Left ventricle myocardium inferior (tissue), 1 donor: ENCODE data around the gene MYH15. TPM values are rescaled to one million over a fixed set of nuclear protein-coding genes. Genes with fewer than 3 reads are reported as not detected.

Experiments
- DNase-seq: peaks from one replicate; pipeline ENCODE4 v3.0.0-alpha.2; 2020
- H3K27ac ChIP-seq: fragments of 200-600 bp; replicated peaks from 2 replicates; pipeline ENCODE4 v1.8.0; 2021
- H3K27me3 ChIP-seq: fragments of 200-600 bp; 2 replicates; pipeline ENCODE4 v1.8.0; 2021; ENCODE audit warnings: low read depth
- H3K36me3 ChIP-seq: fragments of 200-600 bp; 2 replicates; pipeline ENCODE4 v1.8.0; 2021
- H3K4me1 ChIP-seq: fragments of 200-600 bp; 2 replicates; pipeline ENCODE4 v1.8.0; 2021
- H3K4me3 ChIP-seq: fragments of 200-600 bp; 2 replicates; pipeline ENCODE4 v1.8.0; 2021; ENCODE audit warnings: mild to moderate bottlenecking, moderate library complexity
- H3K9me3 ChIP-seq: fragments of 200-600 bp; replicated peaks from 2 replicates; pipeline ENCODE4 v1.8.0; 2021
- CTCF ChIP-seq: fragments of 200-600 bp; IDR thresholded peaks from 2 replicates; pipeline ENCODE4 v1.8.0; 2021; ENCODE audit warnings: antibody characterized with exemption, mild to moderate bottlenecking, borderline replicate concordance
- intact Hi-C: fragments of 100-400 bp; cut with micrococcal nuclease; formaldehyde crosslinking; loops from one replicate; pipeline ENCODE4 v1.11.0; 2022
- total RNA-seq: library from RNA; stranded (reverse); fragmentation: NEBNext Ultra II Directional; extraction: Animal tissue kit (Norgen Biotek cat#: 25700); gene quantifications from one replicate; pipeline ENCODE4 v1.2.1, GENCODE V29; 2021
- donor health status: DM: no; HTN: yes; CAD: no; lungs with severe emphysema.

The MYH15 gene
- total RNA-seq, 1 donor from 2014 or later: 0.22 TPM

- H3K4me3 ChIP-seq: no peak overlapping the region
- H3K36me3 ChIP-seq: no peaks in the 10 kb centered on the region
- peaks cover 7% of the 10 kb centered on the region for H3K9me3 ChIP-seq
- TF ChIP-seq CTCF: no peak
- intact Hi-C loops: no loop called here
- no peak for DNase-seq
- no peaks in the 10 kb centered on the region for H3K4me1 ChIP-seq
- H3K27ac ChIP-seq: no peak overlapping the region
- H3K27me3 ChIP-seq: no peaks in the 10 kb centered on the region
These were observed 163.8 kb downstream of the MYH15 start for GRCh38 chr3:108346301-108347227.

GRCh38 chr3:108345492-108346205 lies 164.7 kb downstream of the MYH15 start:
- H3K36me3 ChIP-seq: no peaks in the 10 kb centered on the region
- no peak overlapping the region for H3K4me3 ChIP-seq
- H3K27me3 ChIP-seq: no peaks in the 10 kb centered on the region
- intact Hi-C loops: no loop called here
- no peaks in the 10 kb centered on the region for H3K4me1 ChIP-seq
- no peak for DNase-seq
- peaks cover 7% of the 10 kb centered on the region for H3K9me3 ChIP-seq
- H3K27ac ChIP-seq: no peak overlapping the region
- no peak for TF ChIP-seq CTCF

- no peak overlapping the region for H3K27ac ChIP-seq
- no peak for TF ChIP-seq CTCF
- no peak overlapping the region for H3K4me3 ChIP-seq
- H3K4me1 ChIP-seq: no peaks in the 10 kb centered on the region
- DNase-seq: no peak
- no peaks in the 10 kb centered on the region for H3K36me3 ChIP-seq
- H3K27me3 ChIP-seq: no peaks in the 10 kb centered on the region
- peaks cover 1% of the 10 kb centered on the region for H3K9me3 ChIP-seq
- intact Hi-C loops: no loop called here
These were observed 166.9 kb downstream of the MYH15 start for GRCh38 chr3:108343491-108343890.

GRCh38 chr3:108342837-108343486 lies 167.4 kb downstream of the MYH15 start:
- intact Hi-C loops: no loop called here
- no peaks in the 10 kb centered on the region for H3K36me3 ChIP-seq
- no peak for DNase-seq
- H3K9me3 ChIP-seq: no peaks in the 10 kb centered on the region
- no peak overlapping the region for H3K4me3 ChIP-seq
- no peak for TF ChIP-seq CTCF
- H3K27ac ChIP-seq: no peak overlapping the region
- no peaks in the 10 kb centered on the region for H3K4me1 ChIP-seq
- H3K27me3 ChIP-seq: no peaks in the 10 kb centered on the region

- intact Hi-C loops: no loop called here
- no peak overlapping the region for H3K4me3 ChIP-seq
- no peak overlapping the region for H3K27ac ChIP-seq
- H3K36me3 ChIP-seq: no peaks in the 10 kb centered on the region
- TF ChIP-seq CTCF: no peak
- H3K27me3 ChIP-seq: no peaks in the 10 kb centered on the region
- no peaks in the 10 kb centered on the region for H3K9me3 ChIP-seq
- no peak for DNase-seq
- H3K4me1 ChIP-seq: no peaks in the 10 kb centered on the region
These were observed 168.5 kb downstream of the MYH15 start for GRCh38 chr3:108341911-108342310.
